Measurements from ENCODE around the gene EAF1.
"Not testable (repeated sequence)": the region's sequence is repeated elsewhere in the genome, so short reads cannot be mapped to it uniquely, and the experiment has no call there.

The EAF1 gene

DNA sequence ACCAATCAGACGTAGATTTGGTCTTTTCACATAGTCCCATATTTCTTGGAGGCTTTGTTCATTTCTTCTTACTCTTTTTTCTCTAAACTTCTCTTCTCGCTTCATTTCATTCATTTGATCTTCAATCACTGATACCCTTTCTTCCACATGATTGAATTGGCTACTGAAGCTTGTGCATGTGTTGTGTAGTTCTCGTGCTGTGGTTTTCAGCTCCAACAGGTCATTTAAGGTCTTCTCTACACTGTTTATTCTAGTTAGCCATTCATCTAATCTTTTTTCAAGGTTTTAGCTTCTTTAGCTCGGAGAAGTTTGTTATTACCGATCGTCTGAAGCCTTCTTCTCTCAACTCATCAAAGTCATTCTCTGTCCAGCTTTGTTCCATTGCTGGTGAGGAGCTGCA is 57.2 kb downstream of the EAF1 start:
- not testable (repeated sequence) for DNase-seq (ENCODE audit: low read depth)

DNA sequence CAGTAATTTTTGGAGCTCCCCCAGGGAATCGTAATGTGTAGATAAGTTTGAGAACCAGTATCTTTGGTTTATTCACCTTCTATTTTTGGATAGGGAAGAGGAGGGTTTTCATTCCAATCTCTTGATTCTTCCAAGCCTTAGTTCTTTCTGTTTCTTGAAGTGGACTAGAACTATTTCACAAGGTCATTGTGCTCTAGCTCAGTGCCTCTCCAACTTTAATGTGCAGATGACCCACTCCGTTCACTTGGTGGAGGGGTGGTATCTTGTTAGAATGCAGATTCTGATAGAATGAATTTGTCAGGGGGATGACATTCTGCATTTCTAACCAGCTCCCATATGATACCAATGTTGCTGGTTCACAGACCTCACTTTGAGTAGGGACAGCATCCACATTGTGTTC is 58.6 kb downstream of the EAF1 start:
- no peak for DNase-seq (ENCODE audit: low read depth)

DNA sequence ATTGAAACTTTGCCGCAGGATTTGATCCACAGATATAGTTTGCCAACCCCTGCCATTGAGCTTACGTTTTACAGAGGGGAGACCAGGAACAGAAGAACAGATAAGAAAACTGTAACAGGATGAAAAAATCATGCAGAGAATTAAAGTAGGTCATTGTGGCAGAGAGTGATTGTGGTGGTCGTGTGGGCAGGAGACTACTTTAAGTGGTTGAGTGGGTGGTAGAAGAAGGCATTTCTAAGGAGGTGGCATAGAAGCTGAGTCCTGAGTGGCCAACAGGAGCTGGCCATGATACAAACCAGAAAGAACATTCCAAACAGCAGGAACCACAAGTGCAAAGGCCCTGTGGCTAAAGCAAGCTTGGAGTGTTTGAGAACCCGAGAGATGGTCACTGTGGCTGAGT is 59.6 kb downstream of the EAF1 start:
- DNase-seq (ENCODE audit: low read depth) = no peak

DNA sequence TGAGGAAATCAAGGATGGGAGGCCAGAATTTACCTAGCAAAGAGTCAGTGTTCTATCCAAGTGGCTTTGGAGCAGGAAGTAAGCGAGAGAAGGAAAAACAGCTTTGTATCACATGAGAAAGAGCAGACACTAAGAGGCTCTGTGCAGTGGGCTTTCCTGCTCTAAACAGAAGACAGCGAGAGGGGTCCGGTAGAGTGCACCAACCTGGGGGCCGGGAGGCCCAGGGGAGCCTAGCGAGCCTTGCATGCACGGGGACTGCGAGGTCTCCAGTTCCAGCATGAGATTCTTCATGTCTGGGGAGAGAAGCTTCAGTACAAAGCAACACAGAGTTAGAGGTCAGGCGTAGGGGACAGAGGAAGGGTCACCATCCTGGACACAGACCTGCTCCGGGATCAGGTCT is 60.6 kb downstream of the EAF1 start:
- DNase-seq (ENCODE audit: low read depth) = no peak

DNA sequence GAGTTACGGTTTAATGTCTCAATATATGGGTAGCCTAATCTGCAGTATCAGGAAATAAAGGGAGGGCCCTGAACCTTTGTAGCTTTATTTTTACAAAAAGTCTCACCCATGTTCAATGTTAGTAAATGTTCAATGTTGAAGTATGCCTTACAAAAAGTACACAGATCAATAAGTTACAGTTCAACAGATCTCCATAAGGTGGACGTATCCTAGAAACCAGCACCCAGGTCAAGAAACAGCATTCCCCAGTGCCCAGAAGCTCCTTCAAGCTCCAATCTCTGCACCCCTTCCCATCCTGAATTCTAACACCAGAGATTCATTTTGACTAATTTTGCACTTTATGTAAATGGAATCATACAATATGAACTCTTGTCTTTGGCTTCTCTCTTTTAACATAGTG is 62.8 kb downstream of the EAF1 start:
- no peak for DNase-seq (ENCODE audit: low read depth)

DNA sequence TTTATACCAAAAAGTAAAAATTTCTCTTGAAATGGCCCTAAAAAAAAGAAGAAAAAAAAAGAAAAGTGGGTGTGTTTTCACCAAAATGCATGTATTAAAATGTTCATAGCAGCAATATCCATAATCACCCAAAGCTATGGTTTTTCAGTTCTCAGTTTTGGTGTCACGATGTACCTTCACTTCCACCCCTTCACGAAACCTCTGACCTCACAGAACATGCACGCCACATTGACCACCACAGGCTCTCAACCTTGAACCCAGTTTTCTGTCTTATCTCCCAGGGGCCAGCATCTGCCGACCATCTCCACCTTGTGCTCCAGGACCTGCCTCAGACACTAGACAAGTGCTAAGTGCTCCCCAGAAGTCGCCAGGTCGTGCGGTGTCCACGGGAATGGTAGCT is 63.7 kb downstream of the EAF1 start:
- DNase-seq (ENCODE audit: low read depth) = no peak

Measured in stimulated activated CD8-positive, alpha-beta memory T cell treated with anti-CD3 and anti-CD28 coated beads, Interleukin-15, amount 100 ng/mL, for 24 hours (primary cell).